Measurements from ENCODE around the gene GRIK4.

The GRIK4 gene

DNA sequence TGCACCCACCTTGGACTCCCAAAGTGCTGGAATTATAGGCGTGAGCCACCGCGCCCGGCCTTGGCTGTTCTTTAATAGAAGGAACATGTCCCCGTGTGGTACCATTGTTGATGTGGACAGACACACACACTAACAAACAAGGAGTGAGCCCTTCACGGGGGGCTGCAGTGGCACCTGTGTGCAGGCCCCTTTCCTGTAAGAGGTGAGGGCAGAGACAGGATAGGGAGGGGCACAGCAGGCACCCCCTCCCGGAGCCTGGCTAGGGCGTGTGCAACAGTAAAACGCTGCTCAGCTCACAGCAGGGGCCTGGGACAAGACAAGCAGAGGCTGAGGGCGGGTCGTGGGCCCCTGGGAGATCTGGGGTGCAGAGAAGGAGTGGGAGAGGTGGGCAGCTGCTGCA, 37.8 kb downstream of the GRIK4 start:
- no peak for DNase-seq (ENCODE audit: low spot score)

DNA sequence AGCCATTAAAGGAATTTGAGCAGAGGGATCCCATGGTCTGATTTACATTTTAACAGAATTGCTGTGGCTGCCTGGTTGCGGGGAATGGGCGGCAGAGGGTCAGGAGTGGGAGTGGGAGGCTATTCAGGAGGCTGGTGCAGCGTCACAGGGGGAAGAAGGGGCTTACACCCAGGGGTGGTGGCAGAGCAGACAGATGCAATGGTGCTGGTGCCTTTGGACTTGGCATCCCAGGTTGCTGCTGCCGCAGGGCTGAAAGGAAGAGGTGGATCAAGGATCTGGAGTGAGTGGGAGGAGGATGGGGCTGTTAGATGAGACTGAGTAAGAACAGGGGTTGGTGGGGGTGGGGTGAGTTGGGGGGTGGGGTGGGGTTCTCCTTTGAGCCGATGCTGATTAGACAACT, 38.5 kb downstream of the GRIK4 start:
- DNase-seq (ENCODE audit: low spot score): no peak

GRCh38 chr11:120551191-120551590, 39.6 kb downstream of the GRIK4 start:
- DNase-seq (ENCODE audit: low spot score): no peak

DNA sequence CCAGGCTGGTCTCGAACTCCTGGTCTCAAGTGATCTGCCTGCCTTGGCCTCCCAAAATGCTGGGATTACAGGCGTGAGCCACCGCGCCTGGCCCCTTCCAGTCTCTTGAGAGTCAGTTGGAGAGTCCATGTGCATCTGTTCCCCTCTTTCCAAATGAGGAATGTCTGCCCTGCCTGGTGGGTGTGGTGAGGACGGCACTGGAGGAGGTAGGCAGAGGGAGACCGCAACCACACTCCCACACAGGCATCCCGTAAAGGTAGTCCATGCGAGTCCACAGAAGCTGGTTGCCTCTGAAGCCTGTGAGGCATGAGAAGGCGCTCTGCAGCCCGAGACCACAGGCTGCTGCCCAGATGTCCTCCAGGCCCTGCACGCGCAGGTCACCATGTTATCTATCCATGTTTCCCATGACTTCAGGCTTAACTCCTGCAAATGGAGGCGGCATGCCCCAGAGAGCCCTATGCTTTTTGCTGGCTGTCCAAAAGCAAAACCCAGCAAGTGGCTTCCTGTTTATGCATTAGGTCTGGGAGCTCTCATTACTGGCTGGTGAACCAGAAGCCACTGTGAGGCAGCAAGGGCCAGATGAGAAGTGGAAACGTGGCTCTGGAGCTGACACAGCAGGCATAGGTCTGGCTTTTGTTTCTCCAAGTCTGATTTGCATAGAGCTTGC, 43.4 kb downstream of the GRIK4 start:
- no peak for DNase-seq (ENCODE audit: low spot score)

DNA sequence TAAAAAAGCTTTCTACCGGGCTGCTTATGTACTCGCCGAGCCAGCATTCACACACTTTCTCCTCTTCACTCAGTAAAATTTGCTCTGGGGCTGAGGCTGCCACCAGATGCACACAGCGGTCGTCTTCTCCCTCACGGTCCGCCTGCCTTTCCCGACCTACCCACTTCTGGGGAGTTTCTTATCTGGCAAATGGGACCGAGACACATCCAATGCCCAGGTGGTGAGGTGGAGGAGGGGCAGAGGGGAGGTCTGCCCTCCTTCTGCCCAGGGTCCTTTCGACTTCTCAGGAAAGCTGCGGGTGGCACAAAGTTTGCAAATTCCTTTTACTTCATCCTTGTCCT, 43.9 kb downstream of the GRIK4 start:
- DNase-seq (ENCODE audit: low spot score): no peak

DNA sequence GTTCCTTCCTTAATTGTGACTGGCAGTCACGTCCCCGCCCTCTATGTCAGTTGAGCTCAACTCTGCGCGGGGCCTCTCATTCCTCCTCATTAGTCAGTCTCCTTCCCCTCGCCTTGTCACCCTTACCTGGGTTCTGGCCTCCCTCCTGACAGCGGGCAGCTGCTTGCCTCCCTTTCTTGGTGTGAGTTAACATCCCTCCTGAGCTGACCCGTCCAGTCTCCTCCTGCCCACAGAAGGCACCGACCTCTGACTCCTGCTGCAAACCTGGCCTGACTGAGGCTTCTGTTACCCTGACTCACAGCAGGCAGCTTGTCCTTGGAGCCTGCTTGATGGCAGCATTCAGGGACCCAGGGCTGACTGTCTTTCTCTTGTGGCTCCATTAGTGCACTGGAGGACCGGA, 45.2 kb downstream of the GRIK4 start:
- DNase-seq (ENCODE audit: low spot score): no peak

DNA sequence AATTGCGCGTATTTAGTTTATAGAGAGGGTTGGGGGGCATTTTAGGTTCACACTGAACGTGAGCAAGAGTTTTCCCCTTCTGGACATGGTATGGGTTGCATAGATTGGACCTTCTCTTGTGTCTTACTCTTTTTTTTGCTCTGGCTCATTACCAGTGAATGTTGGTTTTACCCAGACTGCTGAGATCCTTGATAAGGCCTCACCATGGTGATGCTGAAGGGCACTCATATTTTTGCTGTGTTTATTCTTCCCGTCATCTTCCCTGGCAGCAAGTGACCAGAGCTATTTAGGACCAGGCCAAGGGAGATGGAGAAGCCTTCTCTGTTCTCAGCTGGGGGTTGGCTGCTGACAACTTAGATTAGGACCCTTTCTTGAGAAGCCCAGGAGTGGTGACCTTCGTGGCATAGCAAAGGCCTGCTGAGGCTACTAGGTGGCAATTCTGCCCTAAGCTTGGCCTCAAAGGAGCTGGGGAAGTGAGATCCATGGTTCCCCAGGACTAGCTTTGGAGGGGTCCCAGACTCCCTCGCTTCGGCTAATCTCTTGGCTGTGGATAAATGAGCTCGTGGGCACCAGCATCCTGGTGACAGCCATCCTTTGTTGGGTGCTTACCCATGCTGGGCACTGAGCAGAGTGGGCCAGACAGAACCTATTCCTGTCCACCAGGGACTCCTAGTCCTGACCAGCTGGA, 47.3 kb downstream of the GRIK4 start:
- no peak for DNase-seq (ENCODE audit: low spot score)

DNA sequence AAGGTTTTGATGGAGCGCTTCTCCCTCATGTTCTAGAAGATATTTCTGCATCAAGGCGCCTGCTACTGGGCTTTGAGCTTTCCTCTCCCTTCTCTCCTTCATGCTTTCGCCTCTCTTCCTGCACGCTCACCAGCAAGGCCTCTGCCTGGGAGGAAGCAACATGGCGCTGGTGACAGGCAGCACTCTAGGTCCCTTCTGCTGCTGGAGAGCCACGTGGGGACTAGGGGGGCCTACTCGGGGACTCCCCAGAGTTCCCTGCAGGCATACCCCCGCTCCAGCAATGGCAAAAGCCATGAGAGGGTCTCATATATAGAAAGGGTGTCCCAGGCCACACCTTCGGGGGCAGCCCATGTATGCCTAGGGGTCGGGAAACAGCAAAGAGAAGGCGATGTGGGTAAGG, 49.7 kb downstream of the GRIK4 start:
- no peak for DNase-seq (ENCODE audit: low spot score)

- no peak for DNase-seq (ENCODE audit: low spot score)
These were observed 51.4 kb downstream of the GRIK4 start for GRCh38 chr11:120562806-120563425.

- DNase-seq (ENCODE audit: low spot score): no peak
These were observed 52.4 kb downstream of the GRIK4 start for GRCh38 chr11:120563703-120564572.

DNA sequence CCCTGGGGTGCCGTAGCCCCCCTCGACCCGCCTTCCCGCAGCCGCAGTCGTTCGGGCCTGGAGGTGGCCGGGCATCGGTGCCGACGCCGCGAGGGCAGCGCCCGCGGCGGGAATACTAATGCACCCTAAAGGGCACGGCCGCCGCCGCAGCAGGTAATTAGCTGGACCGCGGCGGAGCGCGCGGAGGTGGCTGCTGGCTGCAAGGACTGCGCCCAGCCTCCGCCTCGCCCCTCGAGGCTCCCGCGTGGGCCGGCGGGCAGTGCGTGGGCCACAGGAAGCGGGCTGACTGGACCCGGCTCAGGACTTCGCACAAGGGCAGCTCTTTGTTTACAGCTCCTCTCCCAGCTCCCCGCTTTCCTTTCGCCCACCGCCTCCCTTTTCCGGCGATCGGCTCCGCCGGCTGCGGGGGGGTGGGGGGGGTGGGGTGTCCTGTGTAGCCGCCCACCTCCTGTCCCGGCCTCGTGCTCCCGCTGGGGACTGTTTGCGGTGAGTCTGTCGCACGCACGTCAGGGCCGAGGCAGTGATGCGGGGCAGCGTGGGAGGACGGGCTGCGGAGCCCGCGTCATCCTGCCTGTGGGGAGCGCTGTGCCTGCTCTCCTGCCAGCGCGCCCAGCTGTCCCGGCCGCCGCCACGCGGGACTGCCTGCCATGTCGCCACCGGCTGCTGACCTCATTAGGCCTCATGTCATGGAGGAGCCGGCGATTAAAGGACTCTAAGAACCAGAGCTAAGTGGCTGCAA, 53.2 kb downstream of the GRIK4 start:
- peak; percentile 70 for DNase-seq (ENCODE audit: low spot score)

DNA sequence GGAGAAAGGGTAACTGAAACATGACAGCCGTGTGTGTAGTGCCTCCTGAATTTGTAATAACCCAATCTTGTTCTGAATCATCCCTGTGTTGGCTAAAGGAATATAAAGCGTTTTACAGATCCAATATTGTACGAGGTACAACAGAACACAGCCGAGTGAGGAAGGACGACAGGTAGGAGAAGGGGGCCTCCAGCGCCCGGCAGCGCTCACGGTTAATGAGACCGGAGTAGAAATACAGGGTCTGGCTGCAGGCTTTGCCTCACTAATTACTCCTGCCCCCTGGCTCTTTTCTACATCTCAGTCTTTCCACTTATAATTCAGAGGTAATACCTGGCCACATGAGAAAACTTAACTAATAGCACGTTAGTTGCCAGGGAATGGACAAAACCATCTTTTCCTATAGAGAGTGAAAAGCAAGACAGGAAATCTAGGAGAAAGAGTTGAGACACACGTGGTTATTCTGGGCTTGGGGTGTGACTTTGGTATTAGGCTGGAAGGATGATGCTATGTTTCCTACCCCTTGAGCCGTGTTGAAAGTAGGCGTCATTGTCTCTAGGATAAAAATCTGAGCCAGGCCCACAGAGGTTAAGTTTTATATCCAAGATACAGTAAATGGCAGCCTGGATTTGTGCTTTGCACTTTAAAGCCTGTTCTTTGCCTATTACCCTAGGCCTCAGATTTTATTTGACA, 54.1 kb downstream of the GRIK4 start:
- DNase-seq (ENCODE audit: low spot score): no peak

- DNase-seq (ENCODE audit: low spot score): peak; percentile 92
These were observed 54.6 kb downstream of the GRIK4 start for GRCh38 chr11:120566176-120566575.

DNA sequence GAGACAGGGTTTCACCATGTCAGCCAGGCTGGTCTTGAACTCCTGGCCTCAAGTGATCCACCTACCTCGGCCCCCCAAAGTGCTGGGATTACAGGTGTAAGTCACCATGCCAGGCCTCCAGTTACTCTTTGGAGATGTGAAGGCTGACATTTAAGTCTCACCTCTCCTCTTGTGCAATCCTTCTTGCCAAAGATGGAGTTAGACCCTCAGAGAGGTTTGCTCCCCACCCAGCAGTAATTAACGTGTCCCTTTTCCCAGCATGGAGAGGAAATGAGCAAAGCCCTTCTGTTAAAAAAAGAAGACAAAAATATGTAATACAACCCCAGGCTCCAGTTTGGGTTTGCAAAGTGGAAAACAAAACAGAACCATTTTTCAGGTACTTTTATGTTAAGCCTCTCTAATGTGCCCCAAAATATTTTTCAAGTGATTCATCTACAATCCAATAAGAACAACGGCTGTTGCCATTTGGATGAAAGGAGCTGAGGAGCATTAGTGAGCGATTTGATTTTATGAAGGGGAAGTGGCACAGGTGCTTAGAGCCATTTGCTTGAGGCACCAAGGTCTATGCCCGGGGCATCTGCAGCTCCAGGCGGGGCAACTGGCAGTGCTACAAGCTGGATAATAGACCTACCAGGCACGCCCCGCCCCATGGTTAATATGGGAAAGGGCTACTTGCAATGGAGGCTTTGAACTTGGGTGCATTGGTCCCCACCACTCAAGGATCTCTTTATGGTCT, 57.2 kb downstream of the GRIK4 start:
- DNase-seq (ENCODE audit: low spot score): no peak

- no peak for DNase-seq (ENCODE audit: low spot score)
These were observed 58.3 kb downstream of the GRIK4 start for GRCh38 chr11:120569861-120570260.

- no peak for DNase-seq (ENCODE audit: low spot score)
These were observed 59.9 kb downstream of the GRIK4 start for GRCh38 chr11:120571476-120571875.

- DNase-seq (ENCODE audit: low spot score): no peak
These were observed 62.3 kb downstream of the GRIK4 start for GRCh38 chr11:120573756-120574354.

GRCh38 chr11:120574876-120575275, 63.3 kb downstream of the GRIK4 start:
- no peak for DNase-seq (ENCODE audit: low spot score)

GRCh38 chr11:120575461-120575860, 63.9 kb downstream of the GRIK4 start:
- DNase-seq (ENCODE audit: low spot score): no peak

DNA sequence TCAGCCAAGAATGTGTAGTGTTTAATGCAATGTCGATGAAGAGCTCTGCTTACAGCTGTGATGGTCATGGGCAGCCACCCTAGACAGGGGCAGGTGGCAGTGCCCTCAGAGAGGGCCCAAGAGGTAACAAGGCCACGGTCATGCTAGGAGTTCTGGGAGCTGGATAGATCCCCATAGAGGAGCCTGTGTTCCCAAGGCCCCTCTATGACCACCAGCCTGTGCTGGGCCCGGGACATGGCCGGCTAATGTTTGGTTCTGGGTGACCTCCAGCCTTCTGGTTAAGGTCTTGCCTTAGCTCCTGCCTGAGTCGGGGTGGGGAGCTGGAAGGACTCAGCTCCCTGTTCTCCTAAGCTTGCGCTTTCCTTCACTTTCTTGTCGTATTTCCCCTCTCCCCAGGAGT, 65.1 kb downstream of the GRIK4 start:
- no peak for DNase-seq (ENCODE audit: low spot score)

Measured in kidney capillary endothelial cell (primary cell).